Measurements from ENCODE around the gene ZNF652.

GRCh38 chr17:49365667-49366066 lies 3.6 kb upstream of the ZNF652 start:
- TF ChIP-seq, protein P1, sequence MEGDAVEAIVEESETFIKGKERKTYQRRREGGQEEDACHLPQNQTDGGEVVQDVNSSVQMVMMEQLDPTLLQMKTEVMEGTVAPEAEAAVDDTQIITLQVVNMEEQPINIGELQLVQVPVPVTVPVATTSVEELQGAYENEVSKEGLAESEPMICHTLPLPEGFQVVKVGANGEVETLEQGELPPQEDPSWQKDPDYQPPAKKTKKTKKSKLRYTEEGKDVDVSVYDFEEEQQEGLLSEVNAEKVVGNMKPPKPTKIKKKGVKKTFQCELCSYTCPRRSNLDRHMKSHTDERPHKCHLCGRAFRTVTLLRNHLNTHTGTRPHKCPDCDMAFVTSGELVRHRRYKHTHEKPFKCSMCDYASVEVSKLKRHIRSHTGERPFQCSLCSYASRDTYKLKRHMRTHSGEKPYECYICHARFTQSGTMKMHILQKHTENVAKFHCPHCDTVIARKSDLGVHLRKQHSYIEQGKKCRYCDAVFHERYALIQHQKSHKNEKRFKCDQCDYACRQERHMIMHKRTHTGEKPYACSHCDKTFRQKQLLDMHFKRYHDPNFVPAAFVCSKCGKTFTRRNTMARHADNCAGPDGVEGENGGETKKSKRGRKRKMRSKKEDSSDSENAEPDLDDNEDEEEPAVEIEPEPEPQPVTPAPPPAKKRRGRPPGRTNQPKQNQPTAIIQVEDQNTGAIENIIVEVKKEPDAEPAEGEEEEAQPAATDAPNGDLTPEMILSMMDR (conservative IDR thresholded peaks at IDR 0.05; ENCODE audit: low read length), result peak; percentile 65
- TF ChIP-seq EZH2phosphoT487 (IDR thresholded peaks at IDR 0.05; ENCODE audit: borderline replicate concordance), result no peak

Data from Loucy (cell line).